Adrenal gland (tissue), 12 donors: ENCODE measurements around the gene FRMD3. TPM values are rescaled to one million over a fixed set of nuclear protein-coding genes. Genes with fewer than 3 reads are reported as not detected.
A peak's percentile ranks its signal among the peaks of the same experiment; 100 is the strongest.

ENCODE experiments used
- DNase-seq, 7 donors: peaks; one replicate each; pipeline ENCODE4 v3.0.0-alpha.2; 2019 to 2020
- H3K27ac ChIP-seq, 5 donors: fragments of 200-600 bp; sonication (generic) in 4 of 5; 1 replicate in 3 of 5; 2 replicates in 2 of 5; pipeline versions ENCODE4 v1.5.1 to v1.8.0; 2016 to 2020; ENCODE audit warnings: mild to moderate bottlenecking in 1 of 5
- H3K27me3 ChIP-seq: fragments of 200-600 bp; 2 replicates; pipeline ENCODE4 v1.8.0; 2021
- H3K36me3 ChIP-seq, 2 donors: fragments of 200-600 bp; replicated peaks in 1 of 2; 1 replicate in 1 of 2; 2 replicates in 1 of 2; pipeline versions ENCODE4 v1.5.1 to v1.8.0; 2018 to 2022
- H3K4me1 ChIP-seq, 2 donors: fragments of 200-600 bp; replicated peaks in 1 of 2; 1 replicate in 1 of 2; 2 replicates in 1 of 2; pipeline versions ENCODE4 v1.5.1 to v1.8.0; 2018 to 2021
- H3K4me3 ChIP-seq, 4 donors: fragments of 200-600 bp; sonication (generic) in 3 of 4; one replicate each; pipeline ENCODE4 v1.5.1; 2016 to 2018
- H3K9me3 ChIP-seq, 3 donors: fragments of 200-600 bp; sonication (generic) in 1 of 3; replicated peaks in 1 of 3; 1 replicate in 2 of 3; 2 replicates in 1 of 3; pipeline versions ENCODE4 v1.5.1 to v1.8.0; 2016 to 2021
- POLR2A ChIP-seq, 2 donors: fragments of 450-650 bp; IDR thresholded peaks; one replicate each; pipeline ENCODE4 v1.6.1; 2017; ENCODE audit warnings: antibody characterized with exemption in 2 of 2, mild to moderate bottlenecking in 2 of 2, moderate library complexity in 1 of 2
- WGBS, 4 donors: extraction: QIAGEN DNeasy Blood & Tissue Kit in 2 of 4; methylation state at CpG; one replicate each; pipeline versions ENCODE4 v1.1.5 to v1.1.7; 2013 to 2017; 5-methylcytosine and 5-hydroxymethylcytosine counted together
- intact Hi-C, 2 donors: fragments of 100-400 bp; cut with DNase I; formaldehyde crosslinking; loops; one replicate each; pipeline versions ENCODE4 v1.14.1 to v1.15.0; 2022 to 2023
- polyA plus RNA-seq, 3 donors: library from polyadenylated mRNA; stranded (reverse); fragments of 200-250 nt in 2 of 3; fragments of 350-450 nt in 1 of 3; fragmentation: Illumina TruSeq in 1 of 3; extraction: RNeasy Lipid Tissue Mini Kit (QIAGEN cat#74804) in 1 of 3; gene quantifications; one replicate each; pipeline ENCODE4 v1.2.3, GENCODE V29; 2013 to 2014
- total RNA-seq, 9 donors: library from RNA; depleted of rRNA in 4 of 9; stranded (reverse); fragments of >200 nt in 4 of 9; fragments of 120-200 nt in 1 of 9; fragmentation: NEBNext Ultra II Directional in 1 of 9; extraction: Animal tissue kit (Norgen Biotek cat#: 25700) in 1 of 9; gene quantifications; one replicate each; pipeline versions ENCODE4 v1.1.0 to v1.2.4, GENCODE V29; 2013 to 2023
- TF ChIP-seq, protein P1 (sequence below), 6 experiments: fragments of 450-650 bp in 4 of 6; fragments of 200-600 bp in 2 of 6; sonication (generic) in 1 of 6; IDR thresholded peaks; 1 replicate in 5 of 6; 2 replicates in 1 of 6; pipeline versions ENCODE4 v1.5.1 to v1.8.0; 2016 to 2021; ENCODE audit warnings: antibody characterized with exemption in 6 of 6, mild to moderate bottlenecking in 2 of 6, moderate library complexity in 1 of 6
- donor health status: healthy with polysubstance abuse.
- donor health status: Bipolar disorder and iron deficiency.
- donor health status: DM: yes; HTN: yes; CAD: no.
- donor health status: DM: no; HTN: no; CAD: no.
- donor health status: DM: no; HTN: no; CAD: no.
- donor health status: DM: yes; HTN: yes; CAD: no.

The FRMD3 gene
- total and polyA plus RNA-seq, 12 donors: 1.8 to 32.9 (median 13.6) TPM

DNA sequence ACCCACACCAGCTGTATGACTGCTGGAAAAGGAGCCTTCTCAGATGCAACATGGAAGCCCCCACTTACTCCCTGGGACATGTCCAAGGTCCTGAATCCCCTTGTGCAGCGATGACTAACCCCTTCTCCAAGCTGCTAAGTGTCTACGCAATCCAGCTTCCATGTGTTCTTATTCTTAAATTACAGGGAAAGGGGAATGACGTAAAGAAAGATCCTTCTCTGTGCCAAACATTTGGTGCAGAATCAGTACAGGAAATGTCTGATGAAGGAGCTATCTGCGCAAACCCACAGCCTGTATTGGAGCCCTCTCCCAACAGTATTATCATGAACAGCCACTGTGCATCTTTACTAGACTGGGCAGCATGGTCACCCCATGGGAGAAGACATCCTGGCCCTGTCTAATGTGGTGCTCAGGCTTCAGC, 183.2 kb downstream of the FRMD3 start:
- H3K36me3 ChIP-seq: no peaks in the 10 kb centered on the region
- H3K4me3 ChIP-seq: no peak overlapping the region
- no peak for TF ChIP-seq POLR2A (IDR thresholded peaks at IDR 0.05)
- TF ChIP-seq, protein P1, sequence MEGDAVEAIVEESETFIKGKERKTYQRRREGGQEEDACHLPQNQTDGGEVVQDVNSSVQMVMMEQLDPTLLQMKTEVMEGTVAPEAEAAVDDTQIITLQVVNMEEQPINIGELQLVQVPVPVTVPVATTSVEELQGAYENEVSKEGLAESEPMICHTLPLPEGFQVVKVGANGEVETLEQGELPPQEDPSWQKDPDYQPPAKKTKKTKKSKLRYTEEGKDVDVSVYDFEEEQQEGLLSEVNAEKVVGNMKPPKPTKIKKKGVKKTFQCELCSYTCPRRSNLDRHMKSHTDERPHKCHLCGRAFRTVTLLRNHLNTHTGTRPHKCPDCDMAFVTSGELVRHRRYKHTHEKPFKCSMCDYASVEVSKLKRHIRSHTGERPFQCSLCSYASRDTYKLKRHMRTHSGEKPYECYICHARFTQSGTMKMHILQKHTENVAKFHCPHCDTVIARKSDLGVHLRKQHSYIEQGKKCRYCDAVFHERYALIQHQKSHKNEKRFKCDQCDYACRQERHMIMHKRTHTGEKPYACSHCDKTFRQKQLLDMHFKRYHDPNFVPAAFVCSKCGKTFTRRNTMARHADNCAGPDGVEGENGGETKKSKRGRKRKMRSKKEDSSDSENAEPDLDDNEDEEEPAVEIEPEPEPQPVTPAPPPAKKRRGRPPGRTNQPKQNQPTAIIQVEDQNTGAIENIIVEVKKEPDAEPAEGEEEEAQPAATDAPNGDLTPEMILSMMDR (IDR thresholded peaks at IDR 0.05): no peak
- H3K4me1 ChIP-seq: no peaks in the 10 kb centered on the region
- 75 to 92% (median 82%) methylated on average over 4 of the region's 4 CpGs for WGBS, 4 donors
- no peak for DNase-seq
- no peak overlapping the region for H3K27ac ChIP-seq
- intact Hi-C loops: no loop called here
- H3K9me3 ChIP-seq: no peaks in the 10 kb centered on the region
- no peaks in the 10 kb centered on the region for H3K27me3 ChIP-seq

DNA sequence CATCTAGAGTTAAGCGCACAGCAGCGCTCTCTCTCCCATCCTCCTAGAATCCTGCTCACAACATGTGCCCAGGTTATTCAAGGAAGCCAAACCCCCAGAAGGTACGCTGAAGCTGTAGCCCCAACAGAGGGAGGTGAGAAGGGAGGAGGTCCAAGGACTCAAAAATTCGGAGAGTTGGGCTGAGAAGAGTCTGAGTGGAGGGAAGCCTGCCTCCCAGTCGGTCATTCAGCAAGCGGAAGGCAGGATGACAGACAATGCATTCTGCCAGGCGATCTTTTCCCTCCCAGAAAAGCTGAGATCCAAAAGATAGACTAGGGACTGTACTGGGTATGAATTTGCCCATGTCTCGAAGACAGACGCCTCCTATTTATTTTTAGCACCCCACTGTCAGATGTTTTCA, 189.2 kb downstream of the FRMD3 start:
- intact Hi-C loops: no loop called here

DNA sequence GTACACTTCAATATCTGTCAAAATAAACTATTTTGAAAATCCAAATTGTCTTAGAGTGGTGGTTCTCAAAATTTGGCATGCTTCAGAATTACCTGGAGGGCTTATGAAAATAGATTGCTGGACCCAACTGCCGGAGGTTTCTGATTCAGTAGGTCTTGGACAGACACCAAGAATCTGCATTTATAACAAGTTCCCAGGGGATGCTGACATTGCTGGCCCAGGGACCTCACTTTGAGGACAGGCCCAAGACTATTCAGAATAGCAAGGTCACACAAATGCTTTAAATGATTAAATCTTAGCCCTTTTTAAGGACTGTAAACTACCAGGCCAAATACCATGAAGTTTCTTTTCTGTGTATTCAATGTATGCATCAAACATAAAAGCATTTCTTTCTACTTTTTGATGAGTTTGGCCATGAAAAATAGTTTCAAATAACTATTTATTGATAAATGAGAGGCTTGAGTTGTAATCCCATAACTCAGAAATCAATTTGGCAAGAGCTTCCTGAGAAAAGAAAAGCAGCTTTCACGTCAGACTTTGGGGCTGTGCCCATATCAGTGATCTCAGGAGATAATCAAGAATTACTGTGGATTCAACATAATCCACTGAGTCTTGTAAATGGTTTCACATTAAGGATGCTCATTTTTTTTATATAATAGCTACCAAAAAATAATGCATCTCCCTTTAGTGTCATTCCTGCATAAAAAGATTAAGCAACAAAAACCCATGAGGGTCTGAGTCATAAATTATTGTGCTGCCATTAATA, 191.4 kb downstream of the FRMD3 start:
- H3K4me1 ChIP-seq: peaks cover 5 to 10% of the 10 kb centered on the region in 2 donors
- intact Hi-C loops: no loop called here
- no peaks in the 10 kb centered on the region for H3K9me3 ChIP-seq
- peak in 5 of 7 donors; percentile 31 to 77 (median 56) for DNase-seq
- H3K27ac ChIP-seq: no peak overlapping the region
- no peak overlapping the region for H3K4me3 ChIP-seq
- H3K36me3 ChIP-seq: no peaks in the 10 kb centered on the region
- no peaks in the 10 kb centered on the region for H3K27me3 ChIP-seq
- WGBS, 4 donors: 25 to 28% (median 27%) methylated on average over 2 of the region's 2 CpGs
- TF ChIP-seq, protein P1 (IDR thresholded peaks at IDR 0.05): no peak
- TF ChIP-seq POLR2A (IDR thresholded peaks at IDR 0.05): no peak

More for the DNA sequence above, 189.2 kb downstream of the FRMD3 start:
- Histone ChIP-seq H3K4me3 (no peak overlapping the region), H3K4me1 (peaks cover 5 to 10% of the 10 kb centered on the region in 2 donors), H3K27ac (no peak overlapping the region), H3K9me3 (no peaks in the 10 kb centered on the region), H3K27me3 (no peaks in the 10 kb centered on the region), H3K36me3 (no peaks in the 10 kb centered on the region)
- TF ChIP-seq, protein P1 (IDR thresholded peaks at IDR 0.05): no peak
- TF ChIP-seq POLR2A (IDR thresholded peaks at IDR 0.05): no peak
- DNase-seq: no peak
- WGBS, 4 donors: 83 to 88% (median 83%) methylated on average over 9 of the region's 9 CpGs

DNA sequence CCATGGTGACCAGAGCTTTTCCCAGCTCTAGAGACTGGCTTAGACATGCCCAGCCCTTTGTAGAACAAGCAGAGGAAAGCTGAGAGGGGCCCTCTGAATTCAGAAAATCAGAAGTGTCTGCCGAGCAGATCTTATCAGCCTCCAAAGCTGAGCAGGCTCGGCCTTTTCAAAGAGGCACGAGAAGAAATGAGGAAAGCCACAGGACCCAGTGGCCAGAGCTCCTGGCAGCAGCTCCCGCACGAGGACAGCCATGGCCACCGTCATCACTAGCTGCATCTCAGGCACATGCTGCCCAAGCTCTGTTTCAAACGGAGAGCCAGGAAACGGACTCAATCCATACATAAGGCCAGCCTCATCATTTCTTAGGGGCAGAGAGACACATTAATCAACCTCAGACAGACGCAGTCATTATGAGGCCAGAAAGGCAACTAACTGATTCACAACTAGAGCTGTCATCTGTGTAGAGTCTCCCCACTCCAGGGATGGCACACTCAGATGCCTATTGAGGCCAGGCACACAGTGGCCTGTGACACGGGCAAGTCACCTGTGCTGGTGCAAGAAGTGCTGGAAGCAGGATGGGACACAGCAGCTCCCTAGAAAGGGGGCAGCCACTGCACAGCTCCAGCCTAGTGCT, 194.7 kb downstream of the FRMD3 start:
- DNase-seq: no peak
- TF ChIP-seq, protein P1 (IDR thresholded peaks at IDR 0.05): no peak
- no peak for TF ChIP-seq POLR2A (IDR thresholded peaks at IDR 0.05)
- Histone ChIP-seq H3K27ac (no peak overlapping the region), H3K36me3 (no peaks in the 10 kb centered on the region), H3K4me1 (peaks cover 5 to 10% of the 10 kb centered on the region in 2 donors), H3K9me3 (no peaks in the 10 kb centered on the region), H3K27me3 (no peaks in the 10 kb centered on the region), H3K4me3 (no peak overlapping the region)
- 82 to 89% (median 83%) methylated on average over 9 to 10 of the region's 10 CpGs for WGBS, 4 donors
- intact Hi-C loops: no loop called here
